ENCODE measurements around the gene ZNF565.
"Not testable (repeated sequence)": the region's sequence is repeated elsewhere in the genome, so short reads cannot be mapped to it uniquely, and the experiment has no call there.

ZNF565 gene

GRCh38 chr19:36183245-36183628 is 31.2 kb downstream of the ZNF565 start:
- peak; percentile 3 for DNase-seq (ENCODE audit: low read depth)

DNA sequence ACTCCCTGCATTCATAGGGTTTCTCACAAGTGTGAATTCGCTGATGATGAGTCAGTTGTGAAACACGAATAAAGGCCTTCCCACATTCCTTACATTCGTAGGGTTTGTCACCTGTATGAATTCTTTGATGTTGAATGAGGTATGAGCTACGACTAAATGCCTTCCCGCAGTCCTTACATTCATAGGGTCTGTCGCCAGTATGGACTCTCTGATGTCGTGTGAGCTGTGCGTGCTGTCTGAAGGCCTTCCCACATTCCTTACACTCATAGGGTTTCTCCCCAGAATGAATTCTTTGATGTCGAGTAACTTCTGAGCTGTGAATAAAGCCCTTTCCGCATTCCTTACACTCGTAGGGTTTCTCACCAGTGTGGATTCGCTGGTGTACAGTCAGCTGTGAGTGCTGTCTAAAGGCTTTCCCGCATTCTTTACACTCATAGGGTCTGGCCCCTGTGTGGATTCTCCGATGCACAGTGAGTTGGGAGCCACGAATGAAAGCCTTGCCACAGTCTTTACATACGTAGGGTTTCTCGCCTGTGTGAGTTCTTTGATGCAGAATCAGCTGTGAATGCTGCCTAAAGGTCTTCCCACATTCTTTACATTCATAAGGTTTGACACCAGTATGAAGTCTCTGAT is 31.7 kb downstream of the ZNF565 start:
- TF ChIP-seq, protein P1, sequence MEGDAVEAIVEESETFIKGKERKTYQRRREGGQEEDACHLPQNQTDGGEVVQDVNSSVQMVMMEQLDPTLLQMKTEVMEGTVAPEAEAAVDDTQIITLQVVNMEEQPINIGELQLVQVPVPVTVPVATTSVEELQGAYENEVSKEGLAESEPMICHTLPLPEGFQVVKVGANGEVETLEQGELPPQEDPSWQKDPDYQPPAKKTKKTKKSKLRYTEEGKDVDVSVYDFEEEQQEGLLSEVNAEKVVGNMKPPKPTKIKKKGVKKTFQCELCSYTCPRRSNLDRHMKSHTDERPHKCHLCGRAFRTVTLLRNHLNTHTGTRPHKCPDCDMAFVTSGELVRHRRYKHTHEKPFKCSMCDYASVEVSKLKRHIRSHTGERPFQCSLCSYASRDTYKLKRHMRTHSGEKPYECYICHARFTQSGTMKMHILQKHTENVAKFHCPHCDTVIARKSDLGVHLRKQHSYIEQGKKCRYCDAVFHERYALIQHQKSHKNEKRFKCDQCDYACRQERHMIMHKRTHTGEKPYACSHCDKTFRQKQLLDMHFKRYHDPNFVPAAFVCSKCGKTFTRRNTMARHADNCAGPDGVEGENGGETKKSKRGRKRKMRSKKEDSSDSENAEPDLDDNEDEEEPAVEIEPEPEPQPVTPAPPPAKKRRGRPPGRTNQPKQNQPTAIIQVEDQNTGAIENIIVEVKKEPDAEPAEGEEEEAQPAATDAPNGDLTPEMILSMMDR (conservative IDR thresholded peaks at IDR 0.05; ENCODE audit: low read length) = no peak
- DNase-seq (ENCODE audit: low read depth) = peak; percentile 25
- H3K4me3 ChIP-seq (ENCODE audit: low read length) = no peak overlapping the region

More at GRCh38 chr19:36183245-36183628, 31.2 kb downstream of the ZNF565 start:
- no peak overlapping the region for H3K4me3 ChIP-seq (ENCODE audit: low read length)
- TF ChIP-seq, protein P1 (conservative IDR thresholded peaks at IDR 0.05; ENCODE audit: low read length) = no peak

GRCh38 chr19:36179077-36179476 is 35.4 kb downstream of the ZNF565 start:
- H3K4me3 ChIP-seq (ENCODE audit: low read length); DNase-seq (ENCODE audit: low read depth): not testable (repeated sequence)

DNA sequence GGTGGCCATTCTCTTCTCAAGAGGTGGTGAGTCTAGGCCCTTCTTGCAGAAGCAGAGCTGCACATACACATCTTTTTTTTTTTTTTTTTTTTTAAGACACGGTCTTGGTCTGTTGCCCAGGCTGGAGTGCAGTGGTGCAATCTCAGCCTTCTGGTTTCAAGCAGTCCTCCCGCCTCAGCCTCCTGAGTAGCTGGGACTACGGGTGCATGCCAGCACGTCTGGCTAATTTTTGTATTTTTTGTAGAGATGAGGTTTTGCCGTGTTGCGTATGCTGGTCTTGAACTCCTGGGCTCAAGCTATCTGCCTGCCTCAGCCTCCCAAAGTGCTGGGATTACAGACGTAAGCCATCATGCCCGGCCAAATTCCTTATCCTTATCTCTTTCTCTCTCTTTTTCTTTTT is 40.6 kb downstream of the ZNF565 start:
- not testable (repeated sequence) for H3K4me3 ChIP-seq (ENCODE audit: low read length); DNase-seq (ENCODE audit: low read depth)

GRCh38 chr19:36172852-36173251 is 41.6 kb downstream of the ZNF565 start:
- TF ChIP-seq, protein P1 (conservative IDR thresholded peaks at IDR 0.05; ENCODE audit: low read length) = no peak
- DNase-seq (ENCODE audit: low read depth) = no peak
- H3K4me3 ChIP-seq (ENCODE audit: low read length) = no peak overlapping the region

DNA sequence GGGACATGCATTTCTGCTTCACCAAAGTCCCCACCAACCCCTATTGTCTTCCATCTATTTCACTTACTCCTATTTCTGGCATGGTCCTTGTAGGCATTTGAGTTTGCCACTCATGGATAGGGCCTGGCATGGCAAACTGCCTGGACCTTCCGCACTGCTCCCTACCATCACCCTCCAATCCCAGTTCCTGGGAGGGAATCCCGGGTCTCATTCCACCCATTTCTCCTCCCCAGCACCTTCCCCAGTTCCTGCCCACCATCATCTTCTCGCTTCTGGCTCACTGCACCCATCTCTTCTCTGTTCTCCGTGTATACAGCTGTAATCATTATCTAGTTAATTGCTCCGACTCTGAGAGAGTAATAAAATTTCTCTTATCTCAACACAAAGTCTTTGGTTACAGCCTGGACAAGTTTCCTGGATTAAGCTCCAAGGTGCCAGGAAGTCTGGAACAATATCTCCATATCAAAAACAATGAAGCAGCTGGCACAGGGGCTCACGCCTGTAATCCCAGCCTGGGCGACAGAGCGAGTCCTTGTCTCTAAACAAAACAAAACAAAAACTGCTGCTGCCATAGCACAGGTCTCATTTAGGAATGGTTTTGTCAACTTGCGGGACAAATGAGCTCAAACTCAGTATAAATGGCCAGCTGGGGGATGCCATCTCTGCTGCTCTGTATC is 45.2 kb downstream of the ZNF565 start:
- TF ChIP-seq, protein P1 (conservative IDR thresholded peaks at IDR 0.05; ENCODE audit: low read length) = no peak
- no peak overlapping the region for H3K4me3 ChIP-seq (ENCODE audit: low read length)
- no peak for DNase-seq (ENCODE audit: low read depth)

- DNase-seq (ENCODE audit: low read depth) = no peak
- TF ChIP-seq, protein P1 (conservative IDR thresholded peaks at IDR 0.05; ENCODE audit: low read length) = no peak
- no peak overlapping the region for H3K4me3 ChIP-seq (ENCODE audit: low read length)
Measured at GRCh38 chr19:36163813-36164212, 50.7 kb downstream of the ZNF565 start.

- no peak for DNase-seq (ENCODE audit: low read depth)
- no peak overlapping the region for H3K4me3 ChIP-seq (ENCODE audit: low read length)
- TF ChIP-seq, protein P1 (conservative IDR thresholded peaks at IDR 0.05; ENCODE audit: low read length) = no peak
Measured at GRCh38 chr19:36160821-36161596, 53.5 kb downstream of the ZNF565 start.
